GM18499 (cell line): ENCODE data around the gene BCL6B.
"Not testable (repeated sequence)": the region's sequence is repeated elsewhere in the genome, so short reads cannot be mapped to it uniquely, and the experiment has no call there.

Experiments used
- ATAC-seq: cut with Tn5 transposase; IDR thresholded peaks from one replicate; pipeline ENCODE4 v1.9.1; 2021; ENCODE audit warnings: moderate number of reproducible peaks; ENCODE audit not compliant: insufficient read depth, unreplicated experiment

Gene BCL6B

GRCh38 chr17:7026471-7027115, 3.7 kb downstream of the BCL6B start:
- ATAC-seq: no peak

GRCh38 chr17:7027335-7027734, 4.5 kb downstream of the BCL6B start:
- no peak for ATAC-seq

GRCh38 chr17:7029096-7029495, 6.2 kb downstream of the BCL6B start:
- no peak for ATAC-seq

- ATAC-seq: no peak
Observed at GRCh38 chr17:7029659-7030058, 6.8 kb downstream of the BCL6B start.

- no peak for ATAC-seq
Observed at GRCh38 chr17:7034955-7035590, 12.2 kb downstream of the BCL6B start.

GRCh38 chr17:7035591-7036368, 12.9 kb downstream of the BCL6B start, which contains the start of gene SLC16A13:
TSS of gene SLC16A13 (plus strand) at chr17:7036015. CDS start at chr17:7036383, 368 bp downstream.
- ATAC-seq: peak; percentile 62

DNA sequence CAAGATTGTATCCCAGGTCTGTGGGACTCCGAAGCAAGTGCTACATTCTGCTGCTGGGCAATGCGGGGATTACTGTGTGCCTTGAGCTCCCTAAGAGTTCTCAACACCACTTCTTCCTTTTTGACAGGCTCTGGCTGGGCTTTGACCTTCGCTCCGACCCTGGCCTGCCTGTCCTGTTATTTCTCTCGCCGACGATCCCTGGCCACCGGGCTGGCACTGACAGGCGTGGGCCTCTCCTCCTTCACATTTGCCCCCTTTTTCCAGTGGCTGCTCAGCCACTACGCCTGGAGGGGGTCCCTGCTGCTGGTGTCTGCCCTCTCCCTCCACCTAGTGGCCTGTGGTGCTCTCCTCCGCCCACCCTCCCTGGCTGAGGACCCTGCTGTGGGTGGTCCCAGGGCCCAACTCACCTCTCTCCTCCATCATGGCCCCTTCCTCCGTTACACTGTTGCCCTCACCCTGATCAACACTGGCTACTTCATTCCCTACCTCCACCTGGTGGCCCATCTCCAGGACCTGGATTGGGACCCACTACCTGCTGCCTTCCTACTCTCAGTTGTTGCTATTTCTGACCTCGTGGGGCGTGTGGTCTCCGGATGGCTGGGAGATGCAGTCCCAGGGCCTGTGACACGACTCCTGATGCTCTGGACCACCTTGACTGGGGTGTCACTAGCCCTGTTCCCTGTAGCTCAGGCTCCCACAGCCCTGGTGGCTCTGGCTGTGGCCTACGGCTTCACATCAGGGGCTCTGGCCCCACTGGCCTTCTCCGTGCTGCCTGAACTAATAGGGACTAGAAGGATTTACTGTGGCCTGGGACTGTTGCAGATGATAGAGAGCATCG, 15.4 kb downstream of the BCL6B start:
- ATAC-seq: no peak

DNA sequence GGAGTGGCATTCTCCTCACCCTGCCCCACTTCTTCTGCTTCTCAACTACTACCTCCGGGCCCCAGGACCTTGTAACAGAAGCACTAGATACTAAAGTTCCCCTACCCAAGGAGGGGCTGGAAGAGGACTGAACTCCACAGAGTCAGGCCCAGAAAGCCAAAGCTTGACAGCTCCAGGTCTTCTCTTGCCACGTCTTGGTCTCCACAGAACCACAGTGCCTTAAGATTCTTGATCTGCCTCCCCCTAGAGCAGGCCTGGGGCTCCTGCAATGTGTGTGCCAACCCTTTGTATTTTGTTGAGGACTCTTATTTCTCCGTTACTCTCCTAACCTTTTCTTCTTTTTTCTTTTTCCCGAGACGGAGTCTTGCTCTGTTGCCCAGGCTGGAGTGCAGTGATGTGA, 17.0 kb downstream of the BCL6B start:
- no peak for ATAC-seq

DNA sequence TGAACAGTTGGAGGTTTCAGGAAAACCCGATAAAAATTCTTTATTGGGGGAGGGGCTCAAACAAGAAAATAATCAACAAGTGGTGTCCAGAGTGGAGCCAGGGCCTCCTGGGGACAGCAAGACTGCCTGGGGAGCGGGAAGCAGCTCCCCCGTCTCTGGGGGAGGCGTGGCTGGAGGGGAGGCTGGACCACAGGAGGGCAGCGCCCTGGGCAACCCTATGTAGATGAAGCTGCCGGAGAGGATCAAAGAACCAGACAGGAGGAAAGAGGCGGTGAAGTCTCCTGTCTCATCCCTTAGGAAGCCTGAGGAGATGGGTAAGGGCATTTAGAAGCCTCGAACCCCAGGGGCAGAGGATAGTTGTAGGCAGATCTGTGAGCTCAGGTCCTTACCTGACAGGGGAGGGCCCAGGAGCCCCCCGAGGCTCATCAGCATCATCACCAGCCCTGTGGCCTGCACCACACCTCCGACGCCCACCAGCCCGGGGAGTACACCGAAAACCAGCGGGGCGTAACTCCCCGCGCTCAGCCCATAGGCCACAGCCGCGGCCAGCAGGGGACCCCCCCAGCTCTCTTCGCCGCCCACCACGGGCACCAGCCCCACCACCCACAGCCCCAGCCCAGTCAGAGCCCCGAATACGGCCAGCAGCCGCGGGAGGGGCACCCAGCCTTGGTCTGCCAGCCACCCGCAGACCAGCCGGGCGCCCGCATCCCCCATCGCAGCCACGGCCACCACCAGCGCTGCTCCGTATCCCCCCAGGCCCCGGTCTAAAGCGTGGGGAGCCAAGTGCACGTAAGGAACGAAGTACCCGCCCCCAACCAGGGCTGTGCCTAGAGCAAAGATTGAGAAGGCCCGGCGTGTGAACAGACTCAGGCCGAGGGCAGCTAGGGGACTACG, 19.0 kb downstream of the BCL6B start:
- no peak for ATAC-seq

GRCh38 chr17:7042501-7043181, 19.8 kb downstream of the BCL6B start:
- no peak for ATAC-seq

DNA sequence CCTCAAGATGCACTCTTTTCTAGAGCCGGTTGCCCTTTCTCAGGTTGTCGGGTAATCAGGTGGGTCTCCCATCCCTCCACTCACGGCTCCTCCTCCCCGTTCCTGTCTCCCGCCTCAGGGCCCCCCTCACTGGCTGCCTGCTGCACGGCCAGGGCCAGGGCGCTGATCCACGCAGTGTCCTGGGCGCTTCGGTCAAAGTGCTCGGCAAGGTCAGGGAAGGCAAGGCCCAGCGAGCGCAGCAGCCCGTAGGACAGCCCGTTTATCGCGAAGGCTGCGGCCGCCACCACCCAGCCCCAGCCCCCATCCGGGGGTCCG, 20.3 kb downstream of the BCL6B start:
- ATAC-seq: no peak

- no peak for ATAC-seq
Observed at GRCh38 chr17:7043497-7044198, 20.8 kb downstream of the BCL6B start, which contains the start of gene SLC16A11. TSS of gene SLC16A11 (minus strand) at chr17:7044092. CDS start at chr17:7043513, 579 bp downstream.

DNA sequence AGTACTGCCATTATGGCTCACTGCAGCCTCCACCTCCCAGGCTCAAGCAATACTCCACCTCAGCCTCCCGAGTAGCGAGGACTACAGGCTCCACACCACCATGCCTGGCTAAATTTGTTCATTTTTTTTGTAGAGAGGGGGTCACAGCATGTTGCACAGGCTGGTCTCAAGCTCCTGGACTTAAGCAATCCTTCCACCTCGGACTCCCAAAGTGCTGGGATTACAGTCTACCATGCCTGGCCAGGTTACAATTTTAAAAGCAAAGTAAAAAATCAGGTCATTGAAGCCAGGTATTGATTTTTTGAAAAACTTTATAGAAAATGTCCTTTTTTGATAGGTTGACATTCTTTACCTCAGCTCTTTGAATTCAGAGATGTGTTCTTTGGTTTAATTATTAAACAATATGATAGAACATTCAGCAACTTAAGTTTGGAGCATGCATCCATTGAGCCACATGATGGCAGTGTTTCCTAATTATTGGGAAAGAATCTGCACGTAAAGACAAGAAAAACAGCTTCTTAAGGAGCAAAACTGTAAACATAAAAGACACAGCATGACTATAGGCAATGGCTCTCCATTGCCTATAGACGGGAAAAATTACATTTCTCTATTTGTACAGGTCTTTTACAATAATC, 22.8 kb downstream of the BCL6B start:
- ATAC-seq: no peak

- no peak for ATAC-seq
Observed at GRCh38 chr17:7046127-7046724, 23.4 kb downstream of the BCL6B start.

GRCh38 chr17:7046725-7047397, 24.0 kb downstream of the BCL6B start:
- ATAC-seq: not testable (repeated sequence)

DNA sequence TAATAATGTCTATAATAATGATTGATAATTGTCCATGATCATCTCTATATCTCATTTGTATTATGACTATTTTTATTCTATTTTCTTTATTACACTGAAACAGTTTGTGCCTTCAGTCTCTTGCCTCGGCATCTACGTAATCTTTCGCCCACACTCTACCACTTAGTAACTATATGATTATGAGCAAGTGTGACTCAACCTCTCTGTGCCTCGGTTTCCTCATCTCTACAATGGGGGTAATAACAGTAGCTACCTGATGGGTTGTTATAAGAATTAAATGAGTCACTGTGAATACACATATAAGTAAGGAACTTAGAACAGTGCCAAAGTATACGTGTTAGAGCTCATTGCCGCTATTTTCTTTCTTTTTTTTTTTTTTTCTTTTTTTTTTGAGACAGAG, 24.7 kb downstream of the BCL6B start:
- no peak for ATAC-seq

DNA sequence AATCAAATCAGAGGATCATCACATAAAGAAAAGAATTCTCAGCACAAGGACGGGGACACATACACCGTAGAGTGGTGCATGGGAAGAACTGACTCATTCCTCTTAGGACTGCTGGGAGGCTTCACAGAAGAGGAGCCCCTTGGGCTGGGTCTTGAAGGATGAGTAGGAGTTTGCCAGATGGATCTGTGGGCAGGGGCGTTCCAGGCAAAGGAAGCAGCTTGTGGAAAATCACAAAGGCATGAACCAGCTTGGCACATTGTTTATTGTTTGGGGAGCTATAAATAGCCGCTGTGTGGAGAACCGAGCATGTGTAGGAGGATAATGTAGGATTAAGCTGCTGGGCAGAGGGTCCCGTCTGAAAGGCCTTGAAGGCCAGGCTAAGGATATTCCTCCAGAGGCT, 26.1 kb downstream of the BCL6B start:
- no peak for ATAC-seq
